ENCODE measurements around the gene MVB12B. TPM values are rescaled to one million over a fixed set of nuclear protein-coding genes. Genes with fewer than 3 reads are reported as not detected.

MVB12B gene
- total RNA-seq, 2 donors from 2014 or later: 10.4 to 13.9 TPM

- H3K9me3 ChIP-seq (ENCODE audit: control insufficient read depth, low read length, poor library complexity, severe bottlenecking): no peaks in the 10 kb centered on the region
- Mint-ChIP-seq H3K27me3 (no peaks in the 10 kb centered on the region), H3K4me3 (peak overlapping the region; percentile 9), H3K36me3 (ENCODE audit: low read depth) (peaks cover 5% of the 10 kb centered on the region), H3K4me1 (peaks cover 23% of the 10 kb centered on the region), H3K27ac (peak overlapping the region; percentile 91)
- no peak for ATAC-seq
- DNase-seq: no peak
Measured at GRCh38 chr9:126394802-126395201, 68.2 kb downstream of the MVB12B start.

GRCh38 chr9:126395439-126396212 is 69.0 kb downstream of the MVB12B start:
- DNase-seq (no peak), ATAC-seq (no peak)
- Mint-ChIP-seq H3K4me1 (peaks cover 23% of the 10 kb centered on the region), H3K27me3 (no peaks in the 10 kb centered on the region), H3K36me3 (ENCODE audit: low read depth) (peaks cover 5% of the 10 kb centered on the region), H3K27ac (peak overlapping the region; percentile 91), H3K4me3 (no peak overlapping the region)
- H3K9me3 ChIP-seq (ENCODE audit: control insufficient read depth, low read length, poor library complexity, severe bottlenecking): no peaks in the 10 kb centered on the region

- H3K4me3 Mint-ChIP-seq: peak overlapping the region; percentile 47
- H3K27ac Mint-ChIP-seq: peak overlapping the region; percentile 91
- no peaks in the 10 kb centered on the region for H3K9me3 ChIP-seq (ENCODE audit: control insufficient read depth, low read length, poor library complexity, severe bottlenecking)
- H3K4me1 Mint-ChIP-seq: peaks cover 30% of the 10 kb centered on the region
- peak; percentile 93 for ATAC-seq
- H3K27me3 Mint-ChIP-seq: no peaks in the 10 kb centered on the region
- peak; percentile 27 to 60 (median 50) for DNase-seq
- H3K36me3 Mint-ChIP-seq (ENCODE audit: low read depth): peaks cover 5% of the 10 kb centered on the region
Measured at GRCh38 chr9:126397056-126397455, 70.4 kb downstream of the MVB12B start.

GRCh38 chr9:126398403-126399058 is 71.9 kb downstream of the MVB12B start:
- Mint-ChIP-seq H3K4me3 (peak overlapping the region; percentile 31), H3K27me3 (no peaks in the 10 kb centered on the region), H3K27ac (peak overlapping the region; percentile 91), H3K36me3 (ENCODE audit: low read depth) (peaks cover 2% of the 10 kb centered on the region), H3K4me1 (peaks cover 34% of the 10 kb centered on the region)
- ATAC-seq (peak; percentile 18), DNase-seq (peak; percentile 55 to 73 (median 63))
- no peaks in the 10 kb centered on the region for H3K9me3 ChIP-seq (ENCODE audit: control insufficient read depth, low read length, poor library complexity, severe bottlenecking)

GRCh38 chr9:126399251-126399650 is 72.6 kb downstream of the MVB12B start:
- Mint-ChIP-seq H3K27ac (peak overlapping the region; percentile 91), H3K4me3 (no peak overlapping the region), H3K27me3 (no peaks in the 10 kb centered on the region), H3K4me1 (peaks cover 34% of the 10 kb centered on the region), H3K36me3 (ENCODE audit: low read depth) (peaks cover 2% of the 10 kb centered on the region)
- H3K9me3 ChIP-seq (ENCODE audit: control insufficient read depth, low read length, poor library complexity, severe bottlenecking): no peaks in the 10 kb centered on the region
- no peak for ATAC-seq
- no peak for DNase-seq

GRCh38 chr9:126399789-126400188 is 73.2 kb downstream of the MVB12B start:
- no peak for ATAC-seq
- H3K36me3 Mint-ChIP-seq (ENCODE audit: low read depth): peaks cover 2% of the 10 kb centered on the region
- no peak for DNase-seq

GRCh38 chr9:126400571-126400970 is 73.9 kb downstream of the MVB12B start:
- no peak overlapping the region for H3K4me3 Mint-ChIP-seq
- ATAC-seq (no peak), DNase-seq (no peak)
- H3K27ac Mint-ChIP-seq: no peak overlapping the region
- peaks cover 2% of the 10 kb centered on the region for H3K36me3 Mint-ChIP-seq (ENCODE audit: low read depth)
- H3K4me1 Mint-ChIP-seq: peaks cover 31% of the 10 kb centered on the region
- no peaks in the 10 kb centered on the region for H3K9me3 ChIP-seq (ENCODE audit: control insufficient read depth, low read length, poor library complexity, severe bottlenecking)
- H3K27me3 Mint-ChIP-seq: no peaks in the 10 kb centered on the region

More at GRCh38 chr9:126399789-126400188, 73.2 kb downstream of the MVB12B start:
- no peaks in the 10 kb centered on the region for H3K9me3 ChIP-seq (ENCODE audit: control insufficient read depth, low read length, poor library complexity, severe bottlenecking)
- H3K27me3 Mint-ChIP-seq: no peaks in the 10 kb centered on the region
- H3K4me3 Mint-ChIP-seq: peak overlapping the region; percentile 25
- peaks cover 34% of the 10 kb centered on the region for H3K4me1 Mint-ChIP-seq
- H3K27ac Mint-ChIP-seq: peak overlapping the region; percentile 43

- ATAC-seq: no peak
- H3K4me3 Mint-ChIP-seq: no peak overlapping the region
- no peaks in the 10 kb centered on the region for H3K27me3 Mint-ChIP-seq
- DNase-seq: no peak
- H3K36me3 Mint-ChIP-seq (ENCODE audit: low read depth): peaks cover 2% of the 10 kb centered on the region
- peaks cover 30% of the 10 kb centered on the region for H3K4me1 Mint-ChIP-seq
- H3K27ac Mint-ChIP-seq: no peak overlapping the region
- no peaks in the 10 kb centered on the region for H3K9me3 ChIP-seq (ENCODE audit: control insufficient read depth, low read length, poor library complexity, severe bottlenecking)
Measured at GRCh38 chr9:126401107-126401506, 74.5 kb downstream of the MVB12B start.

- H3K27me3 Mint-ChIP-seq: no peaks in the 10 kb centered on the region
- peaks cover 2% of the 10 kb centered on the region for H3K36me3 Mint-ChIP-seq (ENCODE audit: low read depth)
- no peak overlapping the region for H3K4me3 Mint-ChIP-seq
- no peak for ATAC-seq
- DNase-seq: no peak
- H3K4me1 Mint-ChIP-seq: peaks cover 25% of the 10 kb centered on the region
- H3K9me3 ChIP-seq (ENCODE audit: control insufficient read depth, low read length, poor library complexity, severe bottlenecking): no peaks in the 10 kb centered on the region
- no peak overlapping the region for H3K27ac Mint-ChIP-seq
Measured at GRCh38 chr9:126401581-126401980, 75.0 kb downstream of the MVB12B start.

- peaks cover 12% of the 10 kb centered on the region for H3K4me1 Mint-ChIP-seq
- H3K27ac Mint-ChIP-seq: peak overlapping the region; percentile 81
- peak overlapping the region; percentile 57 for H3K4me3 Mint-ChIP-seq
- no peaks in the 10 kb centered on the region for H3K9me3 ChIP-seq (ENCODE audit: control insufficient read depth, low read length, poor library complexity, severe bottlenecking)
- DNase-seq (no peak), ATAC-seq (no peak)
- no peaks in the 10 kb centered on the region for H3K27me3 Mint-ChIP-seq
- H3K36me3 Mint-ChIP-seq (ENCODE audit: low read depth): peaks cover 2% of the 10 kb centered on the region
Measured at GRCh38 chr9:126403397-126403796, 76.8 kb downstream of the MVB12B start.

- peaks cover 2% of the 10 kb centered on the region for H3K36me3 Mint-ChIP-seq (ENCODE audit: low read depth)
- H3K27ac Mint-ChIP-seq: peak overlapping the region; percentile 41
- no peaks in the 10 kb centered on the region for H3K9me3 ChIP-seq (ENCODE audit: control insufficient read depth, low read length, poor library complexity, severe bottlenecking)
- H3K27me3 Mint-ChIP-seq: no peaks in the 10 kb centered on the region
- peaks cover 13% of the 10 kb centered on the region for H3K4me1 Mint-ChIP-seq
- no peak for ATAC-seq
- no peak overlapping the region for H3K4me3 Mint-ChIP-seq
- no peak for DNase-seq
Measured at GRCh38 chr9:126404459-126404858, 77.8 kb downstream of the MVB12B start.

GRCh38 chr9:126406075-126406667 is 79.5 kb downstream of the MVB12B start:
- H3K27ac Mint-ChIP-seq: no peak overlapping the region
- no peaks in the 10 kb centered on the region for H3K27me3 Mint-ChIP-seq
- DNase-seq (no peak), ATAC-seq (no peak)
- peaks cover 15% of the 10 kb centered on the region for H3K4me1 Mint-ChIP-seq
- peaks cover 2% of the 10 kb centered on the region for H3K36me3 Mint-ChIP-seq (ENCODE audit: low read depth)
- no peaks in the 10 kb centered on the region for H3K9me3 ChIP-seq (ENCODE audit: control insufficient read depth, low read length, poor library complexity, severe bottlenecking)
- no peak overlapping the region for H3K4me3 Mint-ChIP-seq

- no peak for DNase-seq
- no peak overlapping the region for H3K4me3 Mint-ChIP-seq
- H3K27me3 Mint-ChIP-seq: no peaks in the 10 kb centered on the region
- H3K4me1 Mint-ChIP-seq: peaks cover 23% of the 10 kb centered on the region
- no peak overlapping the region for H3K27ac Mint-ChIP-seq
- H3K36me3 Mint-ChIP-seq (ENCODE audit: low read depth): peaks cover 2% of the 10 kb centered on the region
- ATAC-seq: no peak
- no peaks in the 10 kb centered on the region for H3K9me3 ChIP-seq (ENCODE audit: control insufficient read depth, low read length, poor library complexity, severe bottlenecking)
Measured at GRCh38 chr9:126407114-126407870, 80.7 kb downstream of the MVB12B start.

All from T-helper 17 cell (primary cell).